Measurements from ENCODE around the gene PI4KA.
A peak's percentile ranks its signal among the peaks of the same experiment; 100 is the strongest.

The PI4KA gene

DNA sequence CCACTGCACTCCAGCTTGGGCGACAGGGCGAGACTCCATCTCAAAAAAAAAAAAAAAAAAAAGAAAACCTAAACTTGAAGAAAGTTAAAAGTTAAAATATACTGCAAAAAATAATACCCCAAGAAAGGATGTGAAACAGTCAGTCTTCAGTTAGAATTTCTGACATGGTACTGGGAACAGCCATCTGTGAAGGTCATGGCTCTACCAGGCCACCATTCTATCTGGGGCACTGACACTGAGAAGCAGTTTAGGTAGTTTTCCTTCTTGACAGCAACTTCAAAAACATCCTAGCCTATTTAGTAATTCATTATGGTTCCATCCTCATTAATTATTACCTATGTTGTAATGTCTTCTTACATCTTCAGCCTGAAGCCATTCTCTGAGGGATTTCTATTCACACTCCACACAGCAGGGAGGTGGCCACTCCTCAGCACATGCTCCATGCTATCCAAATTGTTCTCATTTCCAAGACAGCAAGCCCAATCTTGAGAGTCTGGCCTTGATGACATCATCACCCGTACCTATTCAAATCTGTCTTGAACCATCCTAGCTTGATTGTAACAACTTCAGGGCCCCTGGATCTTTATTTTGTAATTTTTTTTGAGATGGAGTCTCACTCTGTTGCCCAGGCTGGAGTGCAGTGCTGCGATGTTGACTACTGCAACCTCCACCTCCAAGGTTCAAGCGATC, 46.5 kb downstream of the PI4KA start:
- ATAC-seq (replicated peaks) (no peak), DNase-seq (no peak)
- H3K27me3 Mint-ChIP-seq: no peaks in the 10 kb centered on the region
- H3K9me3 Mint-ChIP-seq: no peaks in the 10 kb centered on the region
- H3K4me1 Mint-ChIP-seq (ENCODE audit: low read depth in 2 of 2): peaks cover 0 to 4% of the 10 kb centered on the region in 2 donors
- peaks cover 74% of the 10 kb centered on the region for H3K36me3 Mint-ChIP-seq (ENCODE audit: insufficient read depth)
- no peak overlapping the region for H3K27ac Mint-ChIP-seq
- no peak overlapping the region for H3K4me3 Mint-ChIP-seq

DNA sequence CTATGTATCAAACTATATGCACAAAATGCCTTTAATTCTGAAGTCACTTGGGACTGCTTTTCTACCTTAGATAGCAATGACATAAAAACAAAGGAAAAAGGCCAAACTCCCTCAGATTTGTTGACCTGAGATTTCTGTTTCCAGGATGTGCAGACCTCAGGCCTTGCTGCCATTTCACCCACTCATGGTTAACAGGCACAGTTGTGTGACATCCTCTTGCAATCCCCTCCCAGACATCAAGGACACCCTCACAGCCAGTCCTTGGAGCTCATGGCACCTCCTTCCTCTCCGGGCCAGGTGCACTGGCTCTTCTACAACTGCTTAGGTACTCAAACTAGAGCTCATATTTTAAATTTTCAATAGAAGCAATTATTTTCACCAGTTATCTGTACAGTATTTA, 47.4 kb downstream of the PI4KA start:
- Mint-ChIP-seq H3K9me3 (no peaks in the 10 kb centered on the region), H3K4me1 (ENCODE audit: low read depth in 2 of 2) (peaks cover 0 to 4% of the 10 kb centered on the region in 2 donors), H3K4me3 (no peak overlapping the region), H3K36me3 (ENCODE audit: insufficient read depth) (peaks cover 65% of the 10 kb centered on the region), H3K27ac (peak overlapping the region in 1 of 2 donors; percentile 56), H3K27me3 (no peaks in the 10 kb centered on the region)
- no peak for ATAC-seq (replicated peaks)
- DNase-seq: no peak

DNA sequence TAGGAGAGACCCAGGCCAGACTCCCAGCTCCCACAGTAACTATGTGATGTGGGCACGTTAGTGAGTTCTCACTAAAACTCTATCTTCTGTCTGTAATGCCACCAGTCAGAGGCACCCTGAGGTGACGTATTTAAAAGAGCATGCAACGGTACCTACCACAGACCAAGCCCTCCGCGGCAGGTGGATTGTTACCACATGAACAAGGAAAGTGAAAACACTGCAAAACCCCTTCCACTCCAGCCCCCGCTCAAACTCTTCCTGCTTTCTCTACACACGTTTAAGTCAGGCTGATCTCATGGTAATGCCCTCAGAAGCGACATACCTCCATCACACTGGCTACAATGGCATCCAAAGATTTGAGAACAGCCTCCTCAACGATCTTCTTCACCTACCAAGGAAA, 48.0 kb downstream of the PI4KA start:
- Mint-ChIP-seq H3K27ac (peak overlapping the region in 1 of 2 donors; percentile 56), H3K9me3 (no peaks in the 10 kb centered on the region), H3K4me1 (ENCODE audit: low read depth in 2 of 2) (peaks cover 0 to 4% of the 10 kb centered on the region in 2 donors), H3K4me3 (no peak overlapping the region), H3K36me3 (ENCODE audit: insufficient read depth) (peaks cover 66% of the 10 kb centered on the region), H3K27me3 (no peaks in the 10 kb centered on the region)
- ATAC-seq (replicated peaks) (no peak), DNase-seq (no peak)

DNA sequence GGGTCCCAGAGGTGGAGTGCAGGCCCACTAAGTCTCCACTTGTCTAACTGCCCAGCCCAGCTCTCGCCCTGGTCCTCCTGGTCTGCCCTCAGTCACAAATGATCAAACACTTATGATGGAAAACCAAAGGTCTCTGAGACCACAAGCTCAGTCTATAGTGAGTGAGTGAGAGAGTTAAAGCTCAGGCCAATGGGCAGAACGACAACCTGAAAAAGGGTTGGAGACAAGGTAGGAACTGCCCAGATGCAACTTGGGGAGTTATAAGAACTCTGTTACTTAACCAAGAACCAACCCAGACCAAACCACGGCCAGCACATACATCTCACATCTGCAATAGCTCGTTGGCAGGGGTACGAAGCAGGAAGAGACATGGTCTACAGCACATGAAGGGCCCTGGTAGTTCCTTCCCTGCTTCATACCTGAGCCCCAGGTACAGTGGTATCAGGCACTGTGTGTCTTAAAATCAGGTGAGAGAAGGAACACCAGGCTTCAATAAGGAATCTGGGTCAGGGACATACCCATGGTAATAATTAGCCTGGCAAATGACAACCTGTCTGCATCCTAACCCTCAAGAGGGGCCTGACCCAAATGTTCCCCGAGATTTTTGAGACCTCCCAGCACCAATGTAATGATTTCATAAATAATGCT, 48.9 kb downstream of the PI4KA start:
- Mint-ChIP-seq H3K27ac (no peak overlapping the region), H3K27me3 (no peaks in the 10 kb centered on the region), H3K4me3 (no peak overlapping the region), H3K36me3 (ENCODE audit: insufficient read depth) (peaks cover 74% of the 10 kb centered on the region), H3K4me1 (ENCODE audit: low read depth in 2 of 2) (peaks cover 0 to 4% of the 10 kb centered on the region in 2 donors), H3K9me3 (no peaks in the 10 kb centered on the region)
- ATAC-seq (replicated peaks) (no peak), DNase-seq (no peak)

DNA sequence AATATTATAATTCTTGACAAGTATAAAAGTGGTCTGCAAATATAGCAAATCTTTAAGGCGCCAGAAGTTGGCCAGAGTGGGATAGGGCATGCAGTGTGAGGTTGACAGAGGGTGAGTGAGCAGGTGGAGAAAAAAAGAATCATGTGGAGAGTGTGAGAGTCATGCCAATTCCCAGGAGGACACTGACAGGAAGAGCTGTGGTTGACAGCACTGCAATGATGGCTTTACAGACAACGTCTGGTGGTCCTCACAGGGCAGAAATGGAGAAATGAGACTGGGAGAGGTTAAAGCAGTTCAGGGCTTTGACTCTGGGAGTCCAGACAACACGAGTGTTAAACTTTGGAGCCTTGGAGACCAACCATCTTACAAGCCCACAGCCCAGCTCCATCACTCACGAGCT, 49.8 kb downstream of the PI4KA start:
- Mint-ChIP-seq H3K36me3 (ENCODE audit: insufficient read depth) (peaks cover 70% of the 10 kb centered on the region), H3K4me1 (ENCODE audit: low read depth in 2 of 2) (peaks cover 0 to 4% of the 10 kb centered on the region in 2 donors), H3K27me3 (no peaks in the 10 kb centered on the region), H3K4me3 (no peak overlapping the region), H3K27ac (no peak overlapping the region), H3K9me3 (no peaks in the 10 kb centered on the region)
- no peak for ATAC-seq (replicated peaks)
- DNase-seq: no peak

DNA sequence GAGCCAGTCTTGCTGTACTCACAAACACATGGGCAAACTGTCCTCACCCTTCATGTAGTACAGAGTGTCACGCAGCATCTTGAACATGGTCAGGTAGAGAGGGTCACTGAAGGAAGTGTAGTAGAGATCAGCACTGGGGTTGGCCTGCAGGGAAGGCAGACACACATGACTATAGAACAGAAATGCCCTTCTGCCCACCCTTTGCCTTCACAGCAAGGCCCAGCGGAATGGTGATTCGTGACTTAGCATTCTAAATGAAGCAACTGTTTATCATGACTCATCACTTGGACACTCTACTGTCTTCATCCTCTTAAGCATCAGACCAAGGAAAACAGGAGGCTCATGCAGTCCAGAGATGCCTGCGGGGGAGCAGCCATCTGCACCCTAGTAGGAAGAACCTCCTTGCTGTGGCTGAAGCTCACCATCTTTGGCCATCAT, 51.3 kb downstream of the PI4KA start:
- no peak overlapping the region for H3K4me3 Mint-ChIP-seq
- DNase-seq (no peak), ATAC-seq (replicated peaks) (no peak)
- H3K27me3 Mint-ChIP-seq: no peaks in the 10 kb centered on the region
- H3K27ac Mint-ChIP-seq: no peak overlapping the region
- peaks cover 73% of the 10 kb centered on the region for H3K36me3 Mint-ChIP-seq (ENCODE audit: insufficient read depth)
- H3K4me1 Mint-ChIP-seq (ENCODE audit: low read depth in 2 of 2): peaks cover 0 to 4% of the 10 kb centered on the region in 2 donors
- H3K9me3 Mint-ChIP-seq: no peaks in the 10 kb centered on the region

DNA sequence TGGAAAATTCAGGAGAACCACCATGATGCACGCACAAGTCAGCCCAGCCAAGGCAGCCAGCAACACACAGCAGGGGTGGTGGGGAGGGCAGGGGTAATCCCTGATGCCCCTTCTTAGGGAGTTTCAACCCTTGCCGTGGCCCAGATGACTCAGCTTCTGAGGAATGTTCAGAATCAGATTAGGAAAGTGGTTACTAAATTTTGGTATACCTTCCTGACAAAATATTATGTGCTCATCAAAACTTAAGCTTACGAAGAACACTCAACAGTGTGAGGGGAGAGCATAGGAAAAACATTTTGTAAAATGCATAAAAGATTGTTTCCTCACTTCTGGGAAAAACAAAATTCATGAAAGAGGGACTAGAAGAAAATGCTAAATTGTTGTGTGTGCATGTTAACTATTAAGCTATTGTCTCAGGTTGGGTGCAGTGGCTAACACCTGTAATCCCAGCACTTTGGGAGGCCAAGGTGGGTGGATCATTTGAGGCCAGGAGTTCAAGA, 52.6 kb downstream of the PI4KA start:
- Mint-ChIP-seq H3K9me3 (no peaks in the 10 kb centered on the region), H3K27ac (peak overlapping the region in 1 of 2 donors; percentile 46), H3K27me3 (no peaks in the 10 kb centered on the region), H3K4me1 (ENCODE audit: low read depth in 2 of 2) (no peaks in the 10 kb centered on the region), H3K36me3 (ENCODE audit: insufficient read depth) (peaks cover 76% of the 10 kb centered on the region), H3K4me3 (no peak overlapping the region)
- DNase-seq: no peak
- no peak for ATAC-seq (replicated peaks)

DNA sequence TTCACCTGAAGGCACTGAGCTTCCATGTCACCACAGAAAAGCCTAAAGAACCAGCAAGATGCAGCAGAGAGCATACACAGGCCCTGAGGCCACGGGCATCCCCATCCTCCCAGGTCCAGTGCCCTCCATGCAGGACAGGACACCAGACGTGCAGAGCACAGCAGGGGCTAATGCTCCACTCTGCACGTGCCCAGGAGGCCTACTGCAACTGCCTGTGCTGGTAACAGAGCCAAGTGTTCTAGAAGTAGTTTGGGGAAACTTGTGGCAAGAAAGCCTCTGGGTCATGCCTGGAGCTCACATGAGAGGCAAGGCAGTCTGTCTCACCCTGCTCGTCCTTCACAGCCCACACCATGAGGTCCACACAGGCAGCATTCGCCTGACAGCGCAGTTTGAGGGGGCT, 54.0 kb downstream of the PI4KA start:
- H3K36me3 Mint-ChIP-seq (ENCODE audit: insufficient read depth): peaks cover 78% of the 10 kb centered on the region
- no peaks in the 10 kb centered on the region for H3K4me1 Mint-ChIP-seq (ENCODE audit: low read depth in 2 of 2)

DNA sequence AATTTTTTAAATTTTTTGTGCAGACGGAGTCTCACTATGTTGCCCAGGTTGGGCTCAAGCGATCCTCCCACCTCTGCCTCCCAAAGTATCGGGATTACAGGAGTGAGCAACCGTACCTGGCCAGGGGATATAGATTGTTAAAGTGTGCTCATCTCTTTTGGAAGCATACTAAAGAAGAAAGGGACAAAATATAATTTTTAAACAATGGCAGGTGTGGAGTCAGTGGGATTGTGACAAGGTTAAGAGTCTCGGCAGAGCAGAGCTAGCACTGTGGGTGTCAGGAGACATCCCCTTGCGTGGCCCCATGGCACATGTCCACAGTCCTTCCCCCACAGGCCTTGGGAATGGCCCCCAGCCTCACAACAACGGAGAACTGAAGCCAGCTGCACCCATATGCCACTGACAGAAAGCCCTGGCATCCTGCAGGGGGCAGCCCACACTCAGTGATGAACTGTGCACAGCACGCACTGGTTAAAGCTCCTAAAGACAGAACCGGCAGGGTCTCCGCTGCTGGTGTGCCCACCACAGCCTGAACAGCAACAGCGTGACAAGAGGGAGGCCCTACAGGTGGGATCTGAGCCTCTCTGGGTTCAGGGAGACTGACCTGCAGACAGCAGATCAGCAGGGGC, 54.8 kb downstream of the PI4KA start:
- Mint-ChIP-seq H3K9me3 (no peaks in the 10 kb centered on the region), H3K36me3 (ENCODE audit: insufficient read depth) (peaks cover 79% of the 10 kb centered on the region), H3K27ac (peak overlapping the region in 1 of 2 donors; percentile 44), H3K4me1 (ENCODE audit: low read depth in 2 of 2) (no peaks in the 10 kb centered on the region), H3K4me3 (no peak overlapping the region), H3K27me3 (no peaks in the 10 kb centered on the region)
- ATAC-seq (replicated peaks) (no peak), DNase-seq (peak; percentile 1 to 11 (median 6))

More for the DNA sequence above, 54.0 kb downstream of the PI4KA start:
- H3K9me3 Mint-ChIP-seq: no peaks in the 10 kb centered on the region
- H3K4me3 Mint-ChIP-seq: no peak overlapping the region
- DNase-seq (no peak), ATAC-seq (replicated peaks) (no peak)
- no peaks in the 10 kb centered on the region for H3K27me3 Mint-ChIP-seq
- H3K27ac Mint-ChIP-seq: no peak overlapping the region

DNA sequence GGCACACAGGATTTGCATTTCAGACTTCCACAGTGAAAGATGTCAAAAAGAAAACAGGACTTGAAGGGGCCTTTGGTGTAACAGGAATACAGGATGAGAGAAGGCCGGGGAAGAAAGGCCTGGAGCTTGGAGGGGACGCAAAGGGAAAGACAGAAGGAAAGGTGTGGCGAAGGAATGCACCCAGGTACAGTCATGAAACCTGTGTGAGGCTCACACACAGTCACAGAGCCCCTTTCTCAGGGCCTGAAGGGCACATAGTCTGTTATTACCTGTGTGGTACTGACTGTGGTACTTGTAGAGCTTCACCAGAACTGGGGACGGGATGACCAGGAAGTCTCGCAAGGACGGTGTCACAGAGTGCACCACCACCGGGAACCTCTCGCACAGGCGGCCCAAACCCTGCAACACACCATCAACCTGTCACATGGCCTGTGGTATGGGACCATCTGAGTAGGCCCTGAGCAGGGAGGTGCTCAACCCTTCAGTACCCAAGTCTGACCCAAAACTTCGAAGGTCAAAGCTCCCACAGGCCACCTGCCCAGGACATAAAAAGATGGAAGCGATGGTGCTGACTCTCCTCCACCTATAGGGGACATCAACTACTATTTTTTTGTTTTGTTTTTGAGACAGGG, 55.6 kb downstream of the PI4KA start:
- ATAC-seq (replicated peaks) (no peak), DNase-seq (no peak)
- Mint-ChIP-seq H3K36me3 (ENCODE audit: insufficient read depth) (peaks cover 78% of the 10 kb centered on the region), H3K4me1 (ENCODE audit: low read depth in 2 of 2) (no peaks in the 10 kb centered on the region), H3K27me3 (no peaks in the 10 kb centered on the region), H3K4me3 (no peak overlapping the region), H3K9me3 (no peaks in the 10 kb centered on the region), H3K27ac (peak overlapping the region; percentile 44 to 87)

DNA sequence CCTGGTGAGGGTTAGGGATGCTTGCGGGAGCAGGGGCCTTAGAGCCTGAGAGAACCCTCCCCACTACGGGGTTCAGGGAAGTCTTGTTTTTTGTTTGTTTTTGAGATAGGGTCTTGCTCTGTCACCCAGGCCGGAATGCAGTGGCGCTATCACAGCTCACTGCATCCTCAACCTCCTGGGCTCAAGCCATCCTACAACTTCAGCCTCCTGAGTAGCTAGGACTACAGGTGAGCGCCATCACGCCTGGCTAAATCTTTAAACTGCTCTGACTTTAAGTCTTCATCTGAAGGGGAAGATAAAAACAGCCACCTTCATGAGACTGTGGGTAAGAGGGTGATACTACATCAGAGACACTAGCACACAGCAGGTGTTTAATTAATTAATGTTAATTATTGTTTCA, 56.2 kb downstream of the PI4KA start:
- Mint-ChIP-seq H3K27me3 (no peaks in the 10 kb centered on the region), H3K27ac (peak overlapping the region; percentile 42 to 87), H3K4me1 (ENCODE audit: low read depth in 2 of 2) (no peaks in the 10 kb centered on the region), H3K4me3 (no peak overlapping the region), H3K36me3 (ENCODE audit: insufficient read depth) (peaks cover 74% of the 10 kb centered on the region), H3K9me3 (no peaks in the 10 kb centered on the region)
- no peak for DNase-seq
- no peak for ATAC-seq (replicated peaks)

DNA sequence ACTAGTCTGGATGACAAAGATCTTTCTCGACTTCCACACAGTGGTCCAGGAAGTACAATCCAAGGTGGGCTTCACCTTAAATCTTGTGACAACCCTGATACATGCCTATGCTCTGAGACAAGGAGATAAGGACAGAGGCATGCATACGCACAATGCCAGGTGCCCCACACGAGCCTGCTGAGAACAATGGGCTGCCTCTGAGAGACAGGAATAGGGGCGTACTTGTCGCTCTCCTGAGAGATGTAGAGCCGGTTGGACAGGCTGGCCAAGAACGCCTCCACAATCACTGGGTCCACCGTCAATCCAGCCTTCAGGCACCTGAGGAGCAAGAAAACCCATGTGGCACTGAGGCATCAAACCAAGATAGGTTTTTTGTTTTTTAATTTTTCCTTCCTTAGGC, 59.2 kb downstream of the PI4KA start:
- Mint-ChIP-seq H3K9me3 (no peaks in the 10 kb centered on the region), H3K36me3 (ENCODE audit: insufficient read depth) (peaks cover 73% of the 10 kb centered on the region), H3K4me1 (ENCODE audit: low read depth in 2 of 2) (peaks cover 0 to 2% of the 10 kb centered on the region in 2 donors), H3K27me3 (no peaks in the 10 kb centered on the region), H3K4me3 (no peak overlapping the region), H3K27ac (no peak overlapping the region)
- DNase-seq (no peak), ATAC-seq (replicated peaks) (no peak)

DNA sequence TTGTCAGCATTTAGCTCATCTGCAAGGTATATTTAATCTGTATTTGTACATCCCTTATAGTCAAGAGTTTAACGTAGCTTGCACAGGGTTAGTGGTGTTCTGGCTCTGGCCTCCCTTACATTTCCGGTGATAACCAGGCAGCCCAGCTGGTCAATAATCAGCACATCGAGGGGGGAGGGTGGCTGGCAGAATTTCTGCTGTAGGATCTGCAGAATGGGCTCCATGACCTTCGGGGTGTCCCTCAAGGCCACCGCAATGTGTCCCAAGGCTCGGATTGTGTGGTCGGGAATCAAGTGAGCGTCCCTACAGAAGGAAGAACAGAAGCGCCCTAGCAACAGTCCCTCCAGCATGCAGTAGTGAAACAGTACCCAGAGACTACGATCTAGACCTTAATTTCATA, 59.6 kb downstream of the PI4KA start:
- ATAC-seq (replicated peaks): no peak
- Mint-ChIP-seq H3K27ac (no peak overlapping the region), H3K9me3 (no peaks in the 10 kb centered on the region), H3K36me3 (ENCODE audit: insufficient read depth) (peaks cover 72% of the 10 kb centered on the region), H3K27me3 (no peaks in the 10 kb centered on the region), H3K4me3 (no peak overlapping the region), H3K4me1 (ENCODE audit: low read depth in 2 of 2) (peaks cover 0 to 2% of the 10 kb centered on the region in 2 donors)
- no peak for DNase-seq

All from effector memory CD8-positive, alpha-beta T cell (primary cell).